Kidney (tissue), 14 donors: ENCODE data around the gene BLOC1S3. TPM values are rescaled to one million over a fixed set of nuclear protein-coding genes. Genes with fewer than 3 reads are reported as not detected.

Experiments used
- DNase-seq, 5 donors: peaks; one replicate each; pipeline ENCODE4 v3.0.0-alpha.2; 2013 to 2020
- FAIRE-seq: peaks from 2 replicates; lab custom pipeline; 2012; peaks lifted over from hg19 to GRCh38; lab: Jason Lieb, UNC
- H3K27ac ChIP-seq, 2 donors: one replicate each; pipeline ENCODE4 v1.7.0; 2013; ENCODE audit warnings: low read depth in 2 of 2, low read length in 2 of 2, inconsistent platforms in 1 of 2
- H3K27me3 ChIP-seq: one replicate; pipeline ENCODE4 v1.7.1; 2013; ENCODE audit warnings: low read length, inconsistent platforms; ENCODE audit not compliant: control insufficient read depth, insufficient read depth
- H3K36me3 ChIP-seq, 3 donors: one replicate each; pipeline versions ENCODE4 v1.7.0 to v1.7.1; 2013; ENCODE audit warnings: low read length in 3 of 3, control low read depth in 1 of 3, inconsistent platforms in 1 of 3; ENCODE audit not compliant: insufficient read depth in 3 of 3, control insufficient read depth in 2 of 3
- H3K4me1 ChIP-seq, 3 donors: one replicate each; pipeline versions ENCODE4 v1.7.0 to v1.7.1; 2013; ENCODE audit warnings: low read length in 3 of 3, inconsistent platforms in 1 of 3, low read depth in 1 of 3; ENCODE audit not compliant: control insufficient read depth in 2 of 3, insufficient read depth in 2 of 3
- H3K4me3 ChIP-seq, 3 donors: one replicate each; pipeline versions ENCODE4 v1.7.0 to v1.8.1; 2013; ENCODE audit warnings: low read length in 3 of 3, control low read depth in 1 of 3, inconsistent platforms in 1 of 3
- H3K9ac ChIP-seq, 3 donors: one replicate each; pipeline versions ENCODE4 v1.7.0 to v1.7.1; 2013; ENCODE audit warnings: low read length in 3 of 3, control low read depth in 1 of 3, inconsistent platforms in 1 of 3
- H3K9me3 ChIP-seq, 3 donors: one replicate each; pipeline versions ENCODE4 v1.7.0 to v1.7.1; 2013; ENCODE audit warnings: low read length in 3 of 3, control low read depth in 1 of 3, inconsistent platforms in 1 of 3; ENCODE audit not compliant: control insufficient read depth in 2 of 3, insufficient read depth in 1 of 3
- CTCF ChIP-seq: IDR thresholded peaks from 3 replicates; pipeline ENCODE4 v1.5.1; 2012; ENCODE audit warnings: mild to moderate bottlenecking, moderate library complexity, borderline replicate concordance; ENCODE audit not compliant: insufficient read depth; ENCODE audit errors: extremely low read depth
- intact Hi-C: fragments of 100-400 bp; cut with DNase I; formaldehyde crosslinking; loops from one replicate; pipeline ENCODE4 v1.11.1; 2022
- polyA plus RNA-seq: library from polyadenylated mRNA; stranded (reverse); fragments of 350-450 nt; fragmentation: Illumina TruSeq; extraction: RNeasy Lipid Tissue Mini Kit (QIAGEN cat#74804); gene quantifications from one replicate; pipeline ENCODE4 v1.2.3, GENCODE V29; 2014; ENCODE audit warnings: low read depth, low replicate concordance; ENCODE audit not compliant: insufficient read depth
- total RNA-seq: library from RNA; stranded (reverse); fragmentation: NEBNext Ultra II Directional; extraction: Animal tissue kit (Norgen Biotek cat#: 25700); gene quantifications from one replicate; pipeline ENCODE4 v1.2.1, GENCODE V29; 2021
- donor health status: control.
- donor health status: control.
- donor health status: control.
- donor health status: control.
- donor health status: control.
- donor health status: DM: yes; HTN: yes; CAD: no.
- donor health status: Normal renal cell carcinoma (clear cell type).

BLOC1S3 gene
- total and polyA plus RNA-seq, 2 donors from 2014 or later: 5.2 to 13.2 TPM

- no peak for FAIRE-seq
- TF ChIP-seq CTCF: no peak
Measured at GRCh38 chr19:45158503-45159209, 19.9 kb upstream of the BLOC1S3 start.

GRCh38 chr19:45159210-45159970 is 19.2 kb upstream of the BLOC1S3 start:
- H3K27me3 ChIP-seq: peaks cover 2% of the 10 kb centered on the region
- no peak overlapping the region for H3K9ac ChIP-seq
- H3K4me3 ChIP-seq: no peak overlapping the region
- H3K4me1 ChIP-seq: peaks cover 0 to 2% (median 0%) of the 10 kb centered on the region in 3 donors
- no peaks in the 10 kb centered on the region for H3K36me3 ChIP-seq
- no peaks in the 10 kb centered on the region for H3K9me3 ChIP-seq
- intact Hi-C loops: no loop called here
- TF ChIP-seq CTCF: no peak
- FAIRE-seq: no peak
- no peak for DNase-seq
- H3K27ac ChIP-seq: no peak overlapping the region

More at GRCh38 chr19:45158503-45159209, 19.9 kb upstream of the BLOC1S3 start:
- intact Hi-C loops: no loop called here
- Histone ChIP-seq H3K4me3 (no peak overlapping the region), H3K36me3 (no peaks in the 10 kb centered on the region), H3K27ac (no peak overlapping the region), H3K9me3 (no peaks in the 10 kb centered on the region), H3K4me1 (peaks cover 0 to 3% (median 0%) of the 10 kb centered on the region in 3 donors), H3K9ac (no peak overlapping the region), H3K27me3 (peaks cover 7% of the 10 kb centered on the region)
- peak in 1 of 5 donors; percentile 61 for DNase-seq

GRCh38 chr19:45159971-45160324 is 18.6 kb upstream of the BLOC1S3 start:
- Histone ChIP-seq H3K27me3 (no peaks in the 10 kb centered on the region), H3K9me3 (no peaks in the 10 kb centered on the region), H3K4me3 (no peak overlapping the region), H3K36me3 (no peaks in the 10 kb centered on the region), H3K4me1 (peaks cover 0 to 2% (median 0%) of the 10 kb centered on the region in 3 donors), H3K27ac (no peak overlapping the region), H3K9ac (no peak overlapping the region)
- intact Hi-C loops: no loop called here
- DNase-seq (no peak), FAIRE-seq (no peak)
- no peak for TF ChIP-seq CTCF
